ENCODE results near the gene OR9G4. TPM values are rescaled to one million over a fixed set of nuclear protein-coding genes. Genes with fewer than 3 reads are reported as not detected.

The OR9G4 gene
- total and polyA plus RNA-seq, 2 of the 4 experiments (the other 2 are of a cell fraction), result not detected

DNA sequence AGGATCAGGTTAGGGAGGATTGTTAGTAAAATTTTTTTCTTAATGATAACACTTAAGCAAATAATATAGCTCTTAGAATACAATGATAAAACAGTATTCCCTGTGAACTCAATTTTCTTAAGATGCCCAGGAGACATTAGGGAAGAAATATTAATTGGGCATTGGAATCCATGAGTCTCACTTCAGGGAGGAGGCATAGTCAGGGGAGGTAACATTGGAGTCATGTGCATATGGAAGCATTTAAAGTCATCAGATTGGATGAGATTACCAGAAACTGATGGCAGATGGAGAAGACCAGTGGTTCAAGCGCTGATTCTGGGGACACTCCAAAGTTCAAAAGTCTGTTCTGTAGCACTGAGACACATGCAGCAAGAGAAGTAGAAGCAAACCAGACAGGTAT, 49.7 kb downstream of the OR9G4 start, which contains the start of gene OR9G1:
TSS of gene OR9G1 (plus strand) at position 301 of the 400 bp plus-strand sequence. CDS start 1,293 bp downstream, outside the sequence.
- H2AK9ac ChIP-seq (replicated peaks; ENCODE audit: low read depth, low read length, poor library complexity), result no peak within 1 kb of the TSS
- no peak within 1 kb of the TSS for H3K56ac ChIP-seq (ENCODE audit: extremely low read depth, insufficient read depth, low read length)
- H4K8ac ChIP-seq (ENCODE audit: low read depth in 2 of 2, low read length in 2 of 2), result no peak within 1 kb of the TSS
- H3K4me1 ChIP-seq (ENCODE audit: control insufficient read depth, insufficient read depth, low read length), result no peaks in the 10 kb centered on the region
- H2AFZ ChIP-seq (replicated peaks; ENCODE audit: low read length, poor library complexity), result no peak within 1 kb of the TSS
- H3K9ac ChIP-seq (ENCODE audit: low read depth, low read length), result no peak within 1 kb of the TSS
- no peak within 1 kb of the TSS for H3K4me3 ChIP-seq (ENCODE audit: insufficient read depth, low read depth, low read length)
- CTCF ChIA-PET, result no interaction called here
- no peaks in the 10 kb centered on the region for H4K20me1 ChIP-seq (ENCODE audit: insufficient read depth, low read length)
- dilution Hi-C loops (cut with HindIII; ENCODE audit: low sequenced_read_pairs, unreplicated experiment), result no loop called here
- no peak for TF ChIP-seq MAFK (IDR thresholded peaks at IDR 0.05; ENCODE audit: low read depth, low read length)
- no peak for TF ChIP-seq BHLHE40 (IDR thresholded peaks at IDR 0.05; ENCODE audit: low read depth, low read length)
- TF ChIP-seq, protein P1, sequence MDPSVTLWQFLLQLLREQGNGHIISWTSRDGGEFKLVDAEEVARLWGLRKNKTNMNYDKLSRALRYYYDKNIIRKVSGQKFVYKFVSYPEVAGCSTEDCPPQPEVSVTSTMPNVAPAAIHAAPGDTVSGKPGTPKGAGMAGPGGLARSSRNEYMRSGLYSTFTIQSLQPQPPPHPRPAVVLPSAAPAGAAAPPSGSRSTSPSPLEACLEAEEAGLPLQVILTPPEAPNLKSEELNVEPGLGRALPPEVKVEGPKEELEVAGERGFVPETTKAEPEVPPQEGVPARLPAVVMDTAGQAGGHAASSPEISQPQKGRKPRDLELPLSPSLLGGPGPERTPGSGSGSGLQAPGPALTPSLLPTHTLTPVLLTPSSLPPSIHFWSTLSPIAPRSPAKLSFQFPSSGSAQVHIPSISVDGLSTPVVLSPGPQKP (IDR thresholded peaks at IDR 0.05; ENCODE audit: borderline replicate concordance, low read depth, low read length), result no peak
- TF ChIP-seq RFX5 (IDR thresholded peaks at IDR 0.05; ENCODE audit: low read depth, low read length), result no peak
- no peak for TF ChIP-seq FOS (IDR thresholded peaks at IDR 0.05; ENCODE audit: low read depth, low read length)
- no peak for TF ChIP-seq MXI1 (IDR thresholded peaks at IDR 0.05; ENCODE audit: borderline replicate concordance, low read depth, low read length)
- no peak for TF ChIP-seq RAD21 (IDR thresholded peaks at IDR 0.05; ENCODE audit: low read length)
- no peak for TF ChIP-seq RCOR1 (IDR thresholded peaks at IDR 0.05; ENCODE audit: insufficient replicate concordance, low read length)
- TF ChIP-seq MAZ (IDR thresholded peaks at IDR 0.05; ENCODE audit: borderline replicate concordance, low read depth, low read length), result no peak
- no peak for TF ChIP-seq SMC3 (IDR thresholded peaks at IDR 0.05; ENCODE audit: low read depth, low read length)
- no peak for TF ChIP-seq CHD1 (IDR thresholded peaks at IDR 0.05; ENCODE audit: low read depth, low read length)
- TF ChIP-seq CTCF (conservative IDR thresholded peaks at IDR 0.05; ENCODE audit: low read depth, low read length), result no peak
- no peak for TF ChIP-seq POLR2A (IDR thresholded peaks at IDR 0.05; ENCODE audit: low read depth, low read length)
- TF ChIP-seq CEBPB (IDR thresholded peaks at IDR 0.05; ENCODE audit: low read depth, low read length), result no peak
- TF ChIP-seq NFE2L2 (IDR thresholded peaks at IDR 0.05; ENCODE audit: low read depth, low read length), result no peak
- TF ChIP-seq, protein P2, sequence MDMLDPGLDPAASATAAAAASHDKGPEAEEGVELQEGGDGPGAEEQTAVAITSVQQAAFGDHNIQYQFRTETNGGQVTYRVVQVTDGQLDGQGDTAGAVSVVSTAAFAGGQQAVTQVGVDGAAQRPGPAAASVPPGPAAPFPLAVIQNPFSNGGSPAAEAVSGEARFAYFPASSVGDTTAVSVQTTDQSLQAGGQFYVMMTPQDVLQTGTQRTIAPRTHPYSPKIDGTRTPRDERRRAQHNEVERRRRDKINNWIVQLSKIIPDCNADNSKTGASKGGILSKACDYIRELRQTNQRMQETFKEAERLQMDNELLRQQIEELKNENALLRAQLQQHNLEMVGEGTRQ (IDR thresholded peaks at IDR 0.05; ENCODE audit: low read depth, low read length), result no peak
- in situ Hi-C loops (cut with MboI; ENCODE audit: low sequenced_read_pairs), result no loop called here
- H3K14ac ChIP-seq (replicated peaks; ENCODE audit: low read depth, low read length), result no peak within 1 kb of the TSS
- H4K5ac ChIP-seq (ENCODE audit: low read depth, low read length), result no peak within 1 kb of the TSS
- no peak within 1 kb of the TSS for H3K27ac ChIP-seq (ENCODE audit: insufficient read depth, low read length)
- no peaks in the 10 kb centered on the region for H3K9me1 ChIP-seq (ENCODE audit: insufficient read depth, low read length)
- no peak within 1 kb of the TSS for H2BK120ac ChIP-seq (ENCODE audit: low read depth, low read length)
- no peak within 1 kb of the TSS for H3K4ac ChIP-seq (ENCODE audit: low read depth, low read length)
- POLR2A ChIA-PET (ENCODE audit: unreplicated experiment), result no interaction called here
- H2BK15ac ChIP-seq (ENCODE audit: low read depth, low read length), result no peak within 1 kb of the TSS
- no TSS peak for BruUV-seq (replicated peaks)
- H2BK20ac ChIP-seq (ENCODE audit: low read depth, low read length), result no peak within 1 kb of the TSS
- H2BK5ac ChIP-seq (ENCODE audit: low read depth, low read length, poor library complexity, severe bottlenecking), result no peak within 1 kb of the TSS
- no peak within 1 kb of the TSS for H4K91ac ChIP-seq (ENCODE audit: insufficient read depth, low read depth, low read length)
- DNase-seq, result no peak
- intact Hi-C loops (cut with micrococcal nuclease), result no loop called here
- H3K79me1 ChIP-seq (ENCODE audit: low read depth in 1 of 2, low read length in 2 of 2), result no peaks in the 10 kb centered on the region
- H2AK5ac ChIP-seq (ENCODE audit: low read depth, low read length), result no peak within 1 kb of the TSS
- no peak within 1 kb of the TSS for H3K4me2 ChIP-seq (ENCODE audit: low read depth, low read length)
- no peaks in the 10 kb centered on the region for H3K9me3 ChIP-seq (ENCODE audit: control insufficient read depth, insufficient read depth, low read length)
- ATAC-seq (ENCODE audit: low read depth), result no peak
- H3K23ac ChIP-seq (ENCODE audit: low read depth, low read length), result no peak within 1 kb of the TSS
- 62% methylated on average over 1 of the region's 1 CpG; no CpG with 5 or more reads in 1 of the 2 experiments for WGBS, 2 experiments (ENCODE audit: extremely low coverage in 2 of 2, insufficient read length in 1 of 2)
- no peaks in the 10 kb centered on the region for H3K36me3 ChIP-seq (ENCODE audit: control insufficient read depth, insufficient read depth, low read length)
- H3K27me3 ChIP-seq (ENCODE audit: control insufficient read depth, insufficient read depth, low read length), result no peaks in the 10 kb centered on the region
- H3K18ac ChIP-seq (ENCODE audit: low read depth, low read length), result no peak within 1 kb of the TSS

Data from IMR-90 (cell line).